ENCODE measurements around the gene TMEM123.
"Not testable (repeated sequence)": the region's sequence is repeated elsewhere in the genome, so short reads cannot be mapped to it uniquely, and the experiment has no call there.

The TMEM123 gene

GRCh38 chr11:102390667-102391465 is 61.7 kb downstream of the TMEM123 start:
- peak; percentile 73 for DNase-seq

GRCh38 chr11:102389253-102389652 is 63.3 kb downstream of the TMEM123 start:
- no peak for DNase-seq

GRCh38 chr11:102387043-102387781 is 65.4 kb downstream of the TMEM123 start:
- DNase-seq = no peak

- no peak for DNase-seq
Measured at GRCh38 chr11:102386136-102386734, 66.3 kb downstream of the TMEM123 start.

- DNase-seq = no peak
Measured at GRCh38 chr11:102385085-102386007, 67.2 kb downstream of the TMEM123 start.

GRCh38 chr11:102384419-102385079 is 68.0 kb downstream of the TMEM123 start:
- DNase-seq = no peak

GRCh38 chr11:102383839-102384238 is 68.7 kb downstream of the TMEM123 start:
- DNase-seq = no peak

GRCh38 chr11:102382384-102382783 is 70.2 kb downstream of the TMEM123 start:
- no peak for DNase-seq

- DNase-seq = no peak
Measured at GRCh38 chr11:102378818-102379217, 73.7 kb downstream of the TMEM123 start.

GRCh38 chr11:102377891-102378290 is 74.7 kb downstream of the TMEM123 start:
- no peak for DNase-seq

GRCh38 chr11:102375720-102376399 is 76.7 kb downstream of the TMEM123 start:
- DNase-seq = no peak

- not testable (repeated sequence) for DNase-seq
Measured at GRCh38 chr11:102374633-102375424, 77.7 kb downstream of the TMEM123 start.

GRCh38 chr11:102368472-102368871 is 84.1 kb downstream of the TMEM123 start:
- no peak for DNase-seq

GRCh38 chr11:102367364-102367763 is 85.2 kb downstream of the TMEM123 start:
- DNase-seq = no peak

- no peak for DNase-seq
Measured at GRCh38 chr11:102364991-102365390, 87.6 kb downstream of the TMEM123 start.

- DNase-seq = no peak
Measured at GRCh38 chr11:102361086-102362031, 91.2 kb downstream of the TMEM123 start.

GRCh38 chr11:102360681-102361080 is 91.9 kb downstream of the TMEM123 start:
- no peak for DNase-seq

GRCh38 chr11:102359372-102359771 is 93.2 kb downstream of the TMEM123 start:
- no peak for DNase-seq

GRCh38 chr11:102357116-102357515 is 95.4 kb downstream of the TMEM123 start:
- no peak for DNase-seq

All from activated CD8-positive, alpha-beta memory T cell treated with anti-CD3 and anti-CD28 coated beads, Interleukin-2, amount 50 U/mL, for 48 hours (primary cell).